LHCN-M2 (cell line): Measurements from ENCODE around the gene ADAMTSL5. TPM values are rescaled to one million over a fixed set of nuclear protein-coding genes. Genes with fewer than 3 reads are reported as not detected.
"Not testable (repeated sequence)": the region's sequence is repeated elsewhere in the genome, so short reads cannot be mapped to it uniquely, and the experiment has no call there.

Source experiments
- DNase-seq: peaks from one replicate; pipeline ENCODE4 v3.0.0-alpha.2; 2012; ENCODE audit warnings: low read depth
- total RNA-seq: library from RNA; depleted of rRNA; stranded (reverse); fragments of >200 nt; gene quantifications from 2 replicates; pipeline ENCODE4 v1.2.3, GENCODE V29; 2014

The ADAMTSL5 gene
- total RNA-seq, 1 experiment from 2014 or later: 0.75 TPM

DNA sequence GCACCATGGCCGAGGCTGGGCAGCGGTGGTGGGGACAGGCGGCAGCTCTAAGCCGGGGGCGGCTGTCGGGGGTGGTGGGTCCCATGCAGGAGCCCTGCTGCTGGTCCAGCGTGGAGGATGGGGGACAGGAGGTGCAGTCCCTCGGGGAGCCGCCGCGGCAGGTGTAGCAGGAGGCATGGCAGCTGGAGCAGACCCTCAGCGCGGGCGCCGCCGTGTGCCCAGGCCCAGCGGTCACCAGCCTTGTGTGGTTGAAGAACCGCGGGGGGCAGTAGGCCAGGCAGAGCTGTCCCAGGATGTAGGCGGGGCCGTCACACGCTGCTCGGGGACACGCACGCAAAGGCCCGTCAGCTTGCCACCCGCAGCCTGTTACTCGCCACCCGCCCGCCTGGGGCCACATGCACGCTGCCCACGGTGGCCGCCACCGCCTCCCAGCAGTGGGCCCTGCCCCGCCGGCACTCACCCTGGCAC is 30.9 kb downstream of the ADAMTSL5 start:
- DNase-seq: no peak

DNA sequence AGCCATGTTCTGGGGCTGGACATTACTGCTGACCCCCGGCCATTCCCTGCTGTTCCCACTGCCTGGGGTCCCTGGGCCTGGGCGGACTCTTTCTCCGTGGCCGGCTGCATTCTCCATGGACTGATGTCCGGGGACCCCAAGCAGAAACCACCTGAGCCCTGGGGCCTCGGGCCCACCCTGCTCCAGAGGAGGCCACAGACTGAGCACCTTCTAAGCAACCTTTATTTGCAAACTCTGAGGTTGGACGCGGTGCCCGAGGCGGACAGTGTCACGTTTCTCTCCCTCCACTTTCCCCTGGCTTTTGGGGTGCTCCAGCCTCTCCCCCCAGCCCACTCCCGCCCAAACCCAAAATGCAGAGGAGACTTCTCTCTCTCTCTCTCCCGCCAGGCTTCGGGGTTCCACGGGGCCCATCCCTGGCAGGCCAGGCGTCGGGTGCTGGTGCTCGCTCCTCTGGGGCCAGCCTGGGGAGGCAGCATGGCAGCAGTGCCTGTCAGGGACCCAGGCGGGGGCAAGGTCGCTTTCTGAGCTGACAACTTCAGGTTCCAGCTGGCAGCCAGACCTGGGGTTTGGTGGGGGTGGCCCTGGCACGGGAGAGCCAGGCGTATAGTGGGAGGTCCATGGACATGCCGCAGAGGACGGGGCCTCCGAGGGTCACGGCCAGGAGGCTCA is 31.5 kb downstream of the ADAMTSL5 start:
- no peak for DNase-seq

DNA sequence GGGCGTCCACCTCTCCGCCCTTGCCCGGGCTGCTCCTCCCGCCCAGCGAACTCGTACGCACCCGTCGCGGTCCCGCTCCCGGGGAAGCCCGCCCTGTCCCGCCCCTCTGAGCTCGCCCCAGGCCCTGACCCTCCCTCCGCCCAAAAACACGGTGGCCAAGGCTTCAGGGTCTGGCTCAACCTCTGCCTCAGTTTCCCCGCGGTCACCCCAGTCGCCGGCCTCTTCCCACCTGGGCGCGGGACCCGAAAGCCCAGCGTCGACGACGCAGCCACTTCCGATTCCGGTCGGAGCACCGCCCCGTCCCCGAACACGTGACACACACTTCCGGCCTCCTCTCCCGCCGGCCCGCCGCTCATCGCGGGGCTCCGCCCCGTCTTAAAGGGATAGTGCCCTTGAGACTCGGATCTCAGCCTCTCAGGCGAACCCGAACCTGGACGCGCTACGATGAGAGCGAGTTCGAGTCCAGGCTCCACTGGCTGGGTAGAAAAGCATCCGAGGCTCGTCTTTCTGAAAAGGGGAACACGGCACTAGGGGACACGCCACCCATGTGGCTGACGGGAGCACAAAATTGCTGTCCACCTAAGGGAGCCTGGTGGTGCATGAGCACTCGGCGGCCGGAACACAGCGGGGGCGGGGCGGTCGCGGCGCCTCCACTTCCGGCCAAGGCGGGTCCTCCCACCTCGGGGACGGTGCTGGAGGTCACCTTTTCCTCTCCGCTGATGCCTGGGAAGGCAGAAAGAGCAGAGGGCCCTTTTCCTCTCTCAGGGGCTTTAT is 33.7 kb downstream of the ADAMTSL5 start, which contains the start of gene C19orf25:
Gene C19orf25 (minus strand): TSS at position 282 of the 774 bp plus-strand sequence. CDS start 312 bp downstream, outside the sequence.
- DNase-seq: peak; percentile 89

GRCh38 chr19:1477056-1477455 is 35.8 kb downstream of the ADAMTSL5 start:
- DNase-seq: not testable (repeated sequence)

- DNase-seq: no peak
Measured at GRCh38 chr19:1475751-1476437, 36.9 kb downstream of the ADAMTSL5 start.

- no peak for DNase-seq
Measured at GRCh38 chr19:1474765-1475351, 38.0 kb downstream of the ADAMTSL5 start.

DNA sequence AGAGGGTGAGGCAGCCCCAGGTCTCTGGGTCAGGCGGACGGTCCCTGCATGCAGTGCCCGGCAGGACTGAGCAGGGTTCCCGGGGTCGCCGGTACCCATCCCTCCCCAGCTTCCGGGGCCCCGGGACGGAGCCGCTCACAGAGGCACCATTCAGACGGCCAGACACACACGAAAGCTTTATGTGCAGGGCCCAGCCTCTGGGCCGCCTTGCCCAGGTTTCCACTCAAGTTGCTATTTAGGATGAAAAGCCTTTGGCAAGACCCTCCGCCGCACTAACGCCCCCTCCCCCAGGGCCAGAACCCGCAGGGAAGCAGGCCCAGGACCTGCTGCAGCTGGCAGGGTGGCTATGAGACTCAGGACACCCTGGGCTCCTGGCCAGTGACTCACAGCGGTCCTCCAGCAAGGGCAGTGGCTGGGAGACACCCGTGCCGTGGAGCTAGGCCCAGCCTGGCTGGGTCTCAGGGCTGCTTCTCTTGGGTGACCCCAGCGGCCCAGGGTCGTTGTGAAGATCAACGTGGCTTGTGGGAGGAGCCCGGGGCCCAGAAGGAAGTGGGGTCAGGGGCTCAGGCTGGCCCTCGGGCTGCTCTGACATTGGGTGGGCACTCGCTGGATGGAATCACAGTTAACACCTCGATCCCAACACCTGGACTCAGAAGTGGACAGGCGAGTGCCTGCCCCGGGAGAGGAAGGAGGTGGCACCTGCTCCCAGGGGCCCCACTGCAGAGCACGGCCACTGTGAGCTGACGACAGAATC is 38.6 kb downstream of the ADAMTSL5 start:
- DNase-seq: no peak

GRCh38 chr19:1473085-1473851 is 39.6 kb downstream of the ADAMTSL5 start:
- DNase-seq: no peak

- no peak for DNase-seq
Measured at GRCh38 chr19:1472231-1473084, 40.4 kb downstream of the ADAMTSL5 start.

DNA sequence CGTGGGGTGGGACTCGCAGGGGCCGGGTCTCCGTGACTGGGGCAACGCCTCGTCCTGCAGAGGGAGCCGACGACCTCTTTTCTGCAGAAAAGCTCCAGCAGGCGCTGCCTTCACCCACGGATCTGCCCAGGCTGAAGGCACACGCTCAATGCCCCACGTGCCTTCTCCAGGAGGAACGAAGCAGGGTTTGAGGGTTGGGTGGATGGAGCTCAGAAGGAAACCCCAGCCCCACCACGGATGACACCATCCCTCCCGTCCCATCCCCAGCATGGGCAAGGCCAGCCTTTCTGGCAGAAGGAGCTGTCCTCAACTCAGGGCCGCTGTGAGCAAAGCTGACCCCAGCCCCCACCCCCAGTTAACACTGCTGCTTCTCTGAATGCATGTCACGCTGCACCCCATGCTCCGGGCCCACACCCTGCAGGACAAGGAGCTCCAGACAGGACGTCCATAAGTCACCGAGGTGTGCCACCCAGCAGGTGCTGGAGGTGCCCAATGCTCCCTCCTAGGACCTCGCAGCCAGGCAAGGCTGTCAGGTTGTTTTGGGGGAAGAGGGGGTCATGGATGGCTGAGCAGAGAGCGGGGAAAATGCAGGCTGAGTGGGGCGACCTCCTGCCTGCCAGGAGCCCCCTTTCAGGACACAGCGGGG is 41.2 kb downstream of the ADAMTSL5 start:
- no peak for DNase-seq

DNA sequence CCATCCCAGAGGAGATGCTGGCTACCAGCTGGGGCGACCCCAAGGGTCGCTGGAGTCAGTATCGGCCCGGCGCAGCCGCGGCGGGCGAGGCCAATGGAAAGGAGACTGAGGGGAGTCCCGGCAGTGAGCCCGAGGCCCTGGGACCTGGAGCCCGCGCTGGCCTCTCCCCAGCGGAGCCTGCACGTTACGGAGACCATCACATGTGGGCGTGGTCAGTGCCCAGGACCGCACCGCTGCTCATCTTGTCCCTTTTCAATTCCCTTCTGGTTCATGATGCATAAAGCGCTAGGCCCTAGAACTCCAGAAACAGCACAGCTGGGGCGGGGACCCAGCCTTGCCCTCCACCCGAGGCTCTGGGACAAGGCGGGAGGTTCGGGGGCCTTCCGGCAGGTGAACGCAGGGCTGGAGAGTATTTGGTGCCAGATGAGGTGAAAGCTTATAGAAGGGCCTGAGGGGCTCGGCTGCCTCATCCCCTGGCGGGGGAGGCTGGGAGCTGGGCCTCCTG is 41.8 kb downstream of the ADAMTSL5 start:
- DNase-seq: no peak

DNA sequence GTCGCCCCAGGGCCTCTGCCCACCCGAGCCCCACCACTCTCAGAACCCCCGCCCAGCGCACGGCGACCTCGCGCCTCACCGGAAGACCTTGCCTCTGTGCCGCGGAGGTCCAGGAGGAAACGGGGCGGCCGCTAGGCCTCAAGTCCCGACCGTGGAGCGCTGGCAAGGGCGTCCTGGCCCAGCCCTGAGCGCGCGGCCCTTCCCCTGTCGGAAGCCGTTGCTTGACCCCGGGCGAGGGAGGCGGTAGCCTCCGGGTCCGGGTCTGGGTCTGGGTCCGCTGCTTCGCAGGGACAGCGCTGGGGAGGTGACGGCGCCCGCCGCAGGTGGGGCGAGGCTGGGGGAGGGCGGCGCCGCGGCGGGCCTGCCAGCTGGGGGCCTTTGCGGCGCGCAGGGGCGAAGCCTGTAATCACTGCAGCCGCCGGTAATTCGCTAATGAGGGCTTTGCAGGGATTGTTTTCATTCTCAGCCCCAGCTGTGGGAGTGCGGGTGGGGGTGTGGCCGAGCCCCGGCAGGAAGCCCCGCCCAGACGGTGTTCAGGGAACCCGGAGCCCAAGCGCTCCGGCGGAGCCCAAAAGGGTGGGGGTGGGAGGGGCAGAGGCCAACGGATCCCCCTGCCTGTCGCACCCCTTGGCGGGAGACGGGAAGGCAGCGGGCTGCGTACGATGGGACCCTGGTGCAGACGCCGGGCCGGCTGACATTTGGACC is 42.4 kb downstream of the ADAMTSL5 start:
- DNase-seq: no peak

DNA sequence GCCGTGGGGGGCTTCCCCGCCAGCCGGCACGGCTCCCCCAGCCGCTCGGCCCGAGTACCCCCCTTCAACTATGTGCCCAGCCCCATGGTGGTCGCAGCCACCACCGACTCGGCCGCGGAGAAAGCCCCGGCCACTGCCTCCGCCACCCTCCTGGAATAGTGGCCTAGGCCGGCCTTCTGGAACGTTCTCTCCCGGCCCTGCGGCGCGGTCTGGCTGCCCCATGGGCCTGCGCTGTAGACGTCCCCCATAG is 42.8 kb downstream of the ADAMTSL5 start:
- no peak for DNase-seq

DNA sequence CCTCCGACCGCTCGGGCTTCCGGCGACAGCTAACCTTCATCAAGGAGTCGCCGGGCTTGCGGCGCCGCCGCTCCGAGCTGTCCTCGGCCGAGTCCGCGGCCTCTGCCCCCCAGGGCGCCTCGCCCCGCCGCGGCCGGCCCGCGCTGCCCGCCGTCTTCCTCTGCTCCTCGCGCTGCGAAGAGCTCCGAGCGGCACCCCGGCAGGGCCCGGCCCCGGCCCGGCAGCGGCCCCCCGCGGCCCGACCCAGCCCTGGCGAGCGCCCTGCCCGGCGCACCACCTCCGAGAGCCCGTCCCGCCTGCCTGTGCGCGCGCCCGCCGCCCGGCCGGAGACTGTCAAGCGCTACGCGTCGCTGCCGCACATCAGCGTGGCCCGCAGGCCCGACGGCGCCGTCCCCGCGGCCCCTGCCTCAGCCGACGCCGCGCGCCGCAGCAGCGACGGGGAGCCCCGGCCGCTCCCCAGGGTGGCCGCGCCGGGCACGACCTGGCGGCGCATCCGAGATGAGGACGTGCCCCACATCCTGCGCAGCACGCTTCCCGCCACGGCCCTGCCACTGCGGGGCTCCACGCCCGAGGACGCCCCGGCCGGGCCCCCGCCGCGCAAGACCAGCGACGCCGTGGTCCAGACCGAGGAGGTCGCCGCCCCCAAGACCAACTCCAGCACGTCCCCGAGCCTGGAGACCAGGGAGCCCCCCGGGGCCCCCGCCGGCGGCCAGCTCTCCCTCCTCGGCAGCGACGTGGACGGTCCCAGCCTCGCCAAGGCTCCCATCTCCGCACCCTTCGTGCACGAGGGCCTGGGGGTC is 43.4 kb downstream of the ADAMTSL5 start:
- DNase-seq: no peak

GRCh38 chr19:1468821-1469254 is 44.0 kb downstream of the ADAMTSL5 start:
- peak; percentile 38 for DNase-seq

GRCh38 chr19:1468274-1468820 is 44.5 kb downstream of the ADAMTSL5 start:
- DNase-seq: no peak
